ENCODE measurements around the gene ITGA1. TPM values are rescaled to one million over a fixed set of nuclear protein-coding genes. Genes with fewer than 3 reads are reported as not detected.

ITGA1 gene
- polyA plus RNA-seq, 3 donors = 0.33 to 0.89 (median 0.79) TPM

DNA sequence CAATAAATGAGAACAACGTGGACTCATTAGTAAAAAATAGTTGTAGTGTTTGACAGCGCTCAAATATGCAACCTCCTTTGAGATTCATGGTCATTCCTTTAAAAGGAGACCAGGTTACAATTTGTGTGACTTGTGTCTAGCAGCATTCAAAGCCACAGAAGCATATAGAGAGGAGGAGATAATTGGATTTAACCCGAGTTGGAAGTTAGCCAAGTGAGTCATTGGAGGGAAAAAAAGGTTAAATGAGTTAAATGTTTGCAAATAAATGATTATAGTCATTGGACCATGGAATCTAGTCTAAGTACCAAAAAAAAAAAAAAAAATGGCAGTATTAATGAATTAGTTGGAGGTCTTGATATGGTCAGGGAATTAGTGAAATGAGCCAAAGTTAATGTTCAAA is 90.9 kb downstream of the ITGA1 start:
- Histone ChIP-seq H3K4me2 (replicated peaks; ENCODE audit: extremely low read depth, low read length, poor library complexity, severe bottlenecking) (no peak overlapping the region), H3K36me3 (replicated peaks in 1 of 2; ENCODE audit: control insufficient read depth in 1 of 2, insufficient read depth in 2 of 2, low read length in 2 of 2) (no peaks in the 10 kb centered on the region), H3K9ac (ENCODE audit: insufficient read depth, low read length, poor library complexity, severe bottlenecking) (no peak overlapping the region), H2AFZ (ENCODE audit: insufficient read depth, low read depth, low read length, poor library complexity, severe bottlenecking) (no peak overlapping the region), H3K4me1 (ENCODE audit: control insufficient read depth in 1 of 2, insufficient read depth in 2 of 2, low read length in 2 of 2) (no peaks in the 10 kb centered on the region), H3K27me3 (ENCODE audit: control insufficient read depth in 2 of 2, insufficient read depth in 2 of 2, low read length in 2 of 2) (no peaks in the 10 kb centered on the region), H3K27ac (ENCODE audit: low read depth in 1 of 2, low read length in 2 of 2) (no peak overlapping the region), H4K20me1 (ENCODE audit: insufficient read depth, low read length) (no peaks in the 10 kb centered on the region), H3K9me3 (replicated peaks in 1 of 2; ENCODE audit: control insufficient read depth in 1 of 2, insufficient read depth in 1 of 2, low read length in 2 of 2) (no peaks in the 10 kb centered on the region), H3K4me3 (replicated peaks in 1 of 3; ENCODE audit: low read depth in 2 of 3, low read length in 3 of 3) (no peak overlapping the region), H3K79me2 (ENCODE audit: insufficient read depth, low read length) (no peaks in the 10 kb centered on the region)
- WGBS (ENCODE audit: insufficient coverage) = 100% methylated on average over 1 of the region's 3 CpGs
- Mint-ChIP-seq H3K4me1 (no peaks in the 10 kb centered on the region), H3K27ac (peak overlapping the region in 1 of 7 donors; percentile 65), H3K27me3 (ENCODE audit: low read depth in 3 of 3) (peaks cover 0 to 8% (median 2%) of the 10 kb centered on the region in 3 donors), H3K4me3 (no peak overlapping the region), H3K36me3 (no peaks in the 10 kb centered on the region), H3K9me3 (peaks cover 0 to 7% (median 2%) of the 10 kb centered on the region in 7 donors)
- no peak for DNase-seq
- TF ChIP-seq, protein P1, sequence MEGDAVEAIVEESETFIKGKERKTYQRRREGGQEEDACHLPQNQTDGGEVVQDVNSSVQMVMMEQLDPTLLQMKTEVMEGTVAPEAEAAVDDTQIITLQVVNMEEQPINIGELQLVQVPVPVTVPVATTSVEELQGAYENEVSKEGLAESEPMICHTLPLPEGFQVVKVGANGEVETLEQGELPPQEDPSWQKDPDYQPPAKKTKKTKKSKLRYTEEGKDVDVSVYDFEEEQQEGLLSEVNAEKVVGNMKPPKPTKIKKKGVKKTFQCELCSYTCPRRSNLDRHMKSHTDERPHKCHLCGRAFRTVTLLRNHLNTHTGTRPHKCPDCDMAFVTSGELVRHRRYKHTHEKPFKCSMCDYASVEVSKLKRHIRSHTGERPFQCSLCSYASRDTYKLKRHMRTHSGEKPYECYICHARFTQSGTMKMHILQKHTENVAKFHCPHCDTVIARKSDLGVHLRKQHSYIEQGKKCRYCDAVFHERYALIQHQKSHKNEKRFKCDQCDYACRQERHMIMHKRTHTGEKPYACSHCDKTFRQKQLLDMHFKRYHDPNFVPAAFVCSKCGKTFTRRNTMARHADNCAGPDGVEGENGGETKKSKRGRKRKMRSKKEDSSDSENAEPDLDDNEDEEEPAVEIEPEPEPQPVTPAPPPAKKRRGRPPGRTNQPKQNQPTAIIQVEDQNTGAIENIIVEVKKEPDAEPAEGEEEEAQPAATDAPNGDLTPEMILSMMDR (IDR thresholded peaks at IDR 0.05) = no peak
- intact Hi-C loops (cut with micrococcal nuclease) = no loop called here

DNA sequence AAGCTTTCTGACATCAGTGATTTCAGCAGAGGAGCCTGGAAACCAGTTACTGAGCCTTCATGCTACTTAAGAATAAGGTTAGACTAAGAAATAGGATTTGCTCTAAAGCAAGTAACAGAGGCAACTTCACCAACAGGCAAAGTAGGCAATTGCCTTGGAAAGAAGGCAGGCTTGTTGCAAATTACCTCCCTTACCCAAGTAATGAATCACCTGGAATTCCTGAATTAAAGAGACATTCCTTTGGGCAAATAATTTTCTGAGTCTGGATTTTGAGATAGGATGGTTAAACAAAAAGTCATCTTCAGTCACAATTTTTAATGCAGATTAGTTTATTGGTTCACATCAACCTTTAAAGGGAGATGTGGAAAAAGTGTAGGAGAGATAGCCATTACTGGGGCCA is 92.8 kb downstream of the ITGA1 start:
- no peaks in the 10 kb centered on the region for H3K4me1 Mint-ChIP-seq
- TF ChIP-seq, protein P1 (IDR thresholded peaks at IDR 0.05) = no peak
- intact Hi-C loops (cut with micrococcal nuclease) = no loop called here
- no peak overlapping the region for H3K27ac ChIP-seq (ENCODE audit: low read depth in 1 of 2, low read length in 2 of 2)
- no peaks in the 10 kb centered on the region for H3K36me3 ChIP-seq (replicated peaks in 1 of 2; ENCODE audit: control insufficient read depth in 1 of 2, insufficient read depth in 2 of 2, low read length in 2 of 2)
- no peak for DNase-seq
- H3K4me2 ChIP-seq (replicated peaks; ENCODE audit: extremely low read depth, low read length, poor library complexity, severe bottlenecking) = no peak overlapping the region
- H3K27me3 Mint-ChIP-seq (ENCODE audit: low read depth in 3 of 3) = peaks cover 0 to 10% (median 3%) of the 10 kb centered on the region in 3 donors
- no peak overlapping the region for H3K27ac Mint-ChIP-seq
- H3K4me3 Mint-ChIP-seq = no peak overlapping the region
- H3K4me3 ChIP-seq (replicated peaks in 1 of 3; ENCODE audit: low read depth in 2 of 3, low read length in 3 of 3) = no peak overlapping the region
- no peaks in the 10 kb centered on the region for H3K27me3 ChIP-seq (ENCODE audit: control insufficient read depth in 2 of 2, insufficient read depth in 2 of 2, low read length in 2 of 2)
- no peak overlapping the region for H2AFZ ChIP-seq (ENCODE audit: insufficient read depth, low read depth, low read length, poor library complexity, severe bottlenecking)
- no peaks in the 10 kb centered on the region for H4K20me1 ChIP-seq (ENCODE audit: insufficient read depth, low read length)
- H3K9me3 ChIP-seq (replicated peaks in 1 of 2; ENCODE audit: control insufficient read depth in 1 of 2, insufficient read depth in 1 of 2, low read length in 2 of 2) = no peaks in the 10 kb centered on the region
- H3K9me3 Mint-ChIP-seq = peaks cover 0 to 3% (median 2%) of the 10 kb centered on the region in 7 donors
- no peaks in the 10 kb centered on the region for H3K36me3 Mint-ChIP-seq
- no peaks in the 10 kb centered on the region for H3K79me2 ChIP-seq (ENCODE audit: insufficient read depth, low read length)
- no peak overlapping the region for H3K9ac ChIP-seq (ENCODE audit: insufficient read depth, low read length, poor library complexity, severe bottlenecking)
- no peaks in the 10 kb centered on the region for H3K4me1 ChIP-seq (ENCODE audit: control insufficient read depth in 1 of 2, insufficient read depth in 2 of 2, low read length in 2 of 2)

Measured in CD14-positive monocyte (primary cell).